Heart left ventricle (tissue), 13 donors: ENCODE data around the gene PSMC4.

Source experiments
- CTCF ChIP-seq, 12 donors: fragments of 200-600 bp; sonication (generic) in 4 of 12; IDR thresholded peaks; one replicate each; pipeline versions ENCODE4 v1.5.0 to v1.8.0; 2018 to 2022; ENCODE audit warnings: antibody characterized with exemption in 12 of 12, mild to moderate bottlenecking in 5 of 12
- POLR2A ChIP-seq, 2 donors: fragments of 450-650 bp; IDR thresholded peaks; one replicate each; pipeline ENCODE4 v1.6.1; 2017; ENCODE audit warnings: antibody characterized with exemption in 2 of 2, mild to moderate bottlenecking in 2 of 2, moderate library complexity in 2 of 2
- donor health status: ischemic (EF 13 %, LVEDD 7.1; RV severe dilation, severe dysfunction).
- donor health status: DM: no; HTN: yes; CAD: no.
- donor health status: DM: no; HTN: no; CAD: no.
- donor health status: ischemic (EF 25% LVEDD 6.9; RV normal size, moderate dysfunction).
- donor health status: ischemic (EF 25% LVEDD 5.7; RV mildly dilated, moderate dysfunction).
- donor health status: ischemic (EF 35%, LVEDD 5.7; RV mildly dilated, moderate dysfunction).
- donor health status: nonischemic (EF 11% LVEDD 7.7; RV severe dilation, severe dysfunction).
- donor health status: DM: yes; HTN: yes; CAD: no.
- donor health status: PGD.
- donor health status: ischemic (EF 29% LVEDD 5.4; RV normal size, mild dysfunction).
- donor health status: nonischemic (EF 23%, LVEDD 6.1; RV moderate dilation, normal function).

GRCh38 chr19:39986643-39987042 lies 15.7 kb downstream of the PSMC4 start:
- TF ChIP-seq CTCF (IDR thresholded peaks at IDR 0.05) (no peak), POLR2A (IDR thresholded peaks at IDR 0.05) (no peak)
